A673 (cell line): Measurements from ENCODE around the gene JUP.

Experiments used
- EZH2 ChIP-seq: fragments of 200-600 bp; sonication (generic); IDR thresholded peaks from 2 replicates; pipeline ENCODE4 v1.6.1; 2017; ENCODE audit warnings: borderline replicate concordance, low read depth, mild to moderate bottlenecking, mixed read lengths, antibody characterized with exemption, low read length; ENCODE audit not compliant: poor library complexity, severe bottlenecking
- TF ChIP-seq, protein P1 (sequence below): fragments of 300-800, 200-600 bp; sonication (generic); conservative IDR thresholded peaks from 2 replicates; pipeline ENCODE4 v1.5.1; 2017; ENCODE audit warnings: low read depth, mild to moderate bottlenecking, antibody characterized with exemption, low read length, moderate library complexity, mixed read lengths

DNA sequence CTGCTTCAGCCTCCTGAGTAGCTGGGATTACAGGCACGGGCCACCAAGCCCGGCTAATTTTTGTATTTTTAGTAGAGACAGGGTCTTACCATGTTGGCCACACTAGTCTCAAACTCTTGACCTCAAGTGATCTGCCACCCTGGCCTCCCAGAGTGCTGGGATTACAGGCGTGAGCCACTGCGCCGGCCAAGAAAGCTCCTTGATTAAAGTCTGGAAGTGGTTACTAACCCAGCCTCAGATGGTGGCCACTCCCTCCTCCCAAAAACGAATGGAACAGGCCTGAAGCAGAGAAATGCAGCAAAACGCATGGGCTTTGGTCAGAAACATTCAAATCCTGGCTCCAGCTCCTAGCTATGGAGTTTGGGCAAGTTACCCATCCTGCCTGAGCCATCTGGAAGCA is 37.6 kb upstream of the JUP start:
- TF ChIP-seq, protein P1, sequence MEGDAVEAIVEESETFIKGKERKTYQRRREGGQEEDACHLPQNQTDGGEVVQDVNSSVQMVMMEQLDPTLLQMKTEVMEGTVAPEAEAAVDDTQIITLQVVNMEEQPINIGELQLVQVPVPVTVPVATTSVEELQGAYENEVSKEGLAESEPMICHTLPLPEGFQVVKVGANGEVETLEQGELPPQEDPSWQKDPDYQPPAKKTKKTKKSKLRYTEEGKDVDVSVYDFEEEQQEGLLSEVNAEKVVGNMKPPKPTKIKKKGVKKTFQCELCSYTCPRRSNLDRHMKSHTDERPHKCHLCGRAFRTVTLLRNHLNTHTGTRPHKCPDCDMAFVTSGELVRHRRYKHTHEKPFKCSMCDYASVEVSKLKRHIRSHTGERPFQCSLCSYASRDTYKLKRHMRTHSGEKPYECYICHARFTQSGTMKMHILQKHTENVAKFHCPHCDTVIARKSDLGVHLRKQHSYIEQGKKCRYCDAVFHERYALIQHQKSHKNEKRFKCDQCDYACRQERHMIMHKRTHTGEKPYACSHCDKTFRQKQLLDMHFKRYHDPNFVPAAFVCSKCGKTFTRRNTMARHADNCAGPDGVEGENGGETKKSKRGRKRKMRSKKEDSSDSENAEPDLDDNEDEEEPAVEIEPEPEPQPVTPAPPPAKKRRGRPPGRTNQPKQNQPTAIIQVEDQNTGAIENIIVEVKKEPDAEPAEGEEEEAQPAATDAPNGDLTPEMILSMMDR: no peak
- no peak for TF ChIP-seq EZH2
